GM19324 (cell line): ENCODE measurements around the gene AMOTL1.
"Not testable (repeated sequence)": the region's sequence is repeated elsewhere in the genome, so short reads cannot be mapped to it uniquely, and the experiment has no call there.

Source experiments
- ATAC-seq: cut with Tn5 transposase; IDR thresholded peaks from one replicate; pipeline ENCODE4 v1.9.1; 2021; ENCODE audit warnings: mild to moderate bottlenecking, moderate library complexity; ENCODE audit not compliant: unreplicated experiment, low FRiP score

AMOTL1 gene

GRCh38 chr11:94790197-94790596 is 22.0 kb downstream of the AMOTL1 start:
- ATAC-seq = no peak

DNA sequence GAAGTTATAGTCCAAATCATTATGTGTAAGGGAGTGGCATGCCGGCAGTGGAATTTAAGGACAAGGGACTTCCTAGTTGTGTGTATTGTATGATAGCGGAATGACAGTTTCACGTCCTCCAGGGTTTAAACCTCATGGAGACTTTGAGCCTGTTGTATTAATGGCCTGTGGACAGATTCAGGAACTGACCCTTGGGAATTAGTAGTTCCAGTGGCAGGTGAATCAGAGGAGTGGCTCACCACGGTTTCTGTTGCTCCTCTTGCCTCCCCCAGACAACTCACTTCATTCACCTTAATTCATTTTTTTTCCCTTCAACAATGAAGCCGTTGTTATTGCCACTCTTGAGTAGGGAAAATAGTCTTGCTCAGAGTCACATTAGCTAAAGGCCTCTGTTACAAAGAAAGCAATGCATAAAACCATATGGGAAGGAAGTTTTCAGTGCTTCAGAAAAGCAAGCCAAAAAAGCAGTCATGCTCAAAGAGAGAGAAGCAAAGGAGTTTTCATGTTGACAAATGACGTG is 22.6 kb downstream of the AMOTL1 start:
- no peak for ATAC-seq

DNA sequence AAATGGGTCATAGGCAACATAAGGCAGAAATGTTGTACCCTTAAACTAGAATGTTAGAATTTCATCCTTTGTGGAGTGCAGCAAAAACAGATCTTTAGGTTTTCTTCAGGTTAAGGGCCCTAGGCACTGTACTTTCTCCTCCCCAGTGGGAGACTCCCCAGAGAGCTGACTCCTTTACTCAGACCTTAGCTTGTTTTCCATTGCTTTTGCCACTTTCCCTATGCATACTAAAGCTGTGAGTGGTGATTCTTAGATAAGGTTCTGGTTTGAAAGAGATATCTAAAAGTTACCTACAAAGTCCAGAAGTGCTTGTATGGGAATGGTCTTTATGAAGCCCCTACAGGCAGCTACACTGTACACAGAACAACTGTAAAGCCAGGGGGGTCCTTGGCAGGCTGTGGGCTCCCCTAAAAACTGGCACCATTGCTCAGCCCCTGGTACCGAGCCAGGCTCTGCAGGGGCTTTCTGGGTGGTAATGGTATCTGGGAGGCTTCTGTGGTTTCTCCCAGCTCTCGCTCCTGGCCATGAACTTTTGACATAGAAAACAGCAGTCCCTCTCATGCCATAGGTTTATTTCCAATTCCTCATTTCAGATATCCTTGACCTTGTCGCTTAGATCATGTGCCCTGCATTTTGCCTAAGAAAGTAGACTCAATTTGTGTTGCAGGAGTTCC is 23.2 kb downstream of the AMOTL1 start:
- ATAC-seq = no peak

GRCh38 chr11:94791942-94792341 is 23.8 kb downstream of the AMOTL1 start:
- ATAC-seq = not testable (repeated sequence)

- ATAC-seq = no peak
Measured at GRCh38 chr11:94792451-94792850, 24.3 kb downstream of the AMOTL1 start.

- no peak for ATAC-seq
Measured at GRCh38 chr11:94793002-94793401, 24.8 kb downstream of the AMOTL1 start.

- ATAC-seq = no peak
Measured at GRCh38 chr11:94793822-94794221, 25.7 kb downstream of the AMOTL1 start.

- no peak for ATAC-seq
Measured at GRCh38 chr11:94794287-94795168, 26.4 kb downstream of the AMOTL1 start.

DNA sequence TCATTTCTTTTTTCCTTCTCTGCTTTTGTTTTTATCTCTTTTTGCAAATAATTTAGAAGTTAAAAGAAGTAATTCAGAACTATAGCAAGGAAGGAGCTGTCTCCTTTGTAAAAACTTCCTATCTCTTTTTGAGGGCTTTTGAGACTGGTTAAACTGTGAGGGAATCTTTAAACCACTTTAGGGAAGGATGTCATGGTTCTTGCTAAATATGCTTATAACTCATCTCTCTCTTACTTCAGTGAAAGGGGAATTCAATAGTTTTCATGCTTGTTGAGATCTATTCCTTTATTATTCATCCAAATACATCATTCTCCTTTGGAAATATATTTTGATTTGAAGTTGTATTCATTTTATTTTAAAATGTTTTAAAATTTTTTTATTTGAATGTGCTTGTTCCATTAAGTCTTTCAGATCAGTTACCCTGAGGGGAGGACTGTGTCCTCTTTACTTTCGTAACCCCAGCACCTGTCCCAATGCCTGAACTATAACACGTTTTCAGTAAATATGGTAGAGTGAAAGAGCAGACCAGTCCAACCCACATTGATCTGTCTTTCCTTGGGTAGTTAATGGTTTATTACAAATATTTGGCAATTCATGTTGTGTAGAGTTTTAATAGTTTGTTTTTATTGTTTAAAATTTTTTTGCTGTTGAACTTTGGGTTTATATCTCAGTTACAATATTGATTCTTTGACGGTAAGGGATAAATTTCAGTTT is 27.5 kb downstream of the AMOTL1 start:
- no peak for ATAC-seq

DNA sequence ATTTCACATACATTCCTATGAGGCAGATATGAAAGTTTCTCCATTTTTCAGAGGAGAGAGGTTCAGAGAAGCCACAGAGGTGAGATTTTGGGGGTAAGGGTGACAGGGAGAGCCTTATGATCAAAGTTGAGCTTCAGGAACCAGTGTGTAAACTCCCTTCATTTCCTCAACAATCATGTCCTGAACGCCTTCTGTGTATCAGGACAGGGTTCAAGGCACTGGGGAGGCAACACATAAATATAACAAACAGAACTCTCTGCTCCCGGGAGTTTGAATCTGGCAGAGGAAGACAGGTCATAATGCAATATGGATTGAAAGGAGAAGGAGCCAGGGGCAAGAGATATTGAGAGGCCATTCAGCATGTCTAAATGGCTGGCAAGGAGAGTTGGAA is 28.0 kb downstream of the AMOTL1 start:
- no peak for ATAC-seq

- ATAC-seq = no peak
Measured at GRCh38 chr11:94796863-94797262, 28.7 kb downstream of the AMOTL1 start.

- ATAC-seq = no peak
Measured at GRCh38 chr11:94799726-94800125, 31.6 kb downstream of the AMOTL1 start.

- ATAC-seq = no peak
Measured at GRCh38 chr11:94800414-94800813, 32.3 kb downstream of the AMOTL1 start.

DNA sequence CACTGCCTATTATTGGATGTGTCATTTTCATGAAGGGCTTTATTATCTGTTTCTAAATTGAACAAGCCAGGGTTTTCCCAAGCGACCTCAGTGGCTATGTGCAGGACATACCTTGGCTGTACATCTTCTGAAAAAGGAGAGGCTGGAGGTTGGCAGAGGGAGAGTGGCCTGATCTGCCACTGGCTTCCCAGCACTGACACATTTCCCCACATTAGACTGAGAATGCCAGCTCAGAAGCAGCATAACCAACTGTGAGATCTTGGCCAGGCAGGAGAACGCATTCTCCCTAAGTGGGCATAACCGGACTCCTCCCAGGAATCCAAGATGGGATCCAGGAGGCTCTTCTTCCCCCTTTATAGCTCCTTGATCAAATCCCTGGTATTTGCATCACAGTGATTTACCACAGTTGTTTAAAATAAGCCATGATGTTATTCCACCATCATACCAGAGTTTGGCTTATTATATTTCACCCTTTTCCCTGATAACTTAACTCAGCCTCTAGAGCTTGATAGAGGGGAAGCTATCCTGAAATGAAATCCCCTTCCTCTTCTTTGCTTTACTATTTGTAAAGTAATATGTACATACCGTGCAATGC is 33.8 kb downstream of the AMOTL1 start:
- no peak for ATAC-seq

DNA sequence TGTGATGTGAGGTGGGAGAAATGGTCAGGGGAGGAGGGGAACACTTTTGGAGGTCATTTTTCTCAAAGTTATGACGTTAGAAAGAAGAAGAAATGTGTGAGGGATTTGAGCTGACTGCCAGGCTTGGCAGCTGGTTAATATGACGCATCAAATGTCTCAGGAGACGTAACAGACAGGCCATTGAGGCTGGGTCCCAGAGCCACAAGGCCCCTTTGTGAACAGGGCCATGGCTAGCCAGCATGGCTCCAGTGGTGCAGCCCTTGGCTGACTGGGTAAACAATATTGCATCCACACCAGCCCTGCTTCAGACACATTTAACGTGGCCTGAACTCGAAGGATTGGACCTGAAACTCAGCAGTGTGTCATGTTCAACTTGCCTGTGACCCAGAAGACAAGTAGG is 34.3 kb downstream of the AMOTL1 start:
- no peak for ATAC-seq

DNA sequence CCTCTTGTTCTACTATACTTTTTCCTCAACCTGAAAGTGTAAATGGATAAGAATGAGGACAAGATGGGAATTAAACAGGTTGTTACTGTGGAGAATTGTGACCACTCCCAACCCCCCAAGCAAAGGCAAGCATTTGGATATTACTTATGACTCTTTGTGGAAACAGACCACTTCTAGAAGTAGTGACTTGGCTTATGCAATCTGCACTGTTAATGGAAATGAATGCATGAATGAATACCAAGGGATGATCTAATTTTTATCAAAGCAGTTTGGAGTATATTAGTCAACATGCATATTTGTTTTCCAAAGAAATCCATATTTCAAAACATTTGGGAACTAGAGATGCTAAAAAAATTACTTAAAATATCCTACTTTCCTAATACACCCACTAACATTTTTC is 35.3 kb downstream of the AMOTL1 start:
- no peak for ATAC-seq

GRCh38 chr11:94804874-94805273 is 36.7 kb downstream of the AMOTL1 start:
- ATAC-seq = no peak

DNA sequence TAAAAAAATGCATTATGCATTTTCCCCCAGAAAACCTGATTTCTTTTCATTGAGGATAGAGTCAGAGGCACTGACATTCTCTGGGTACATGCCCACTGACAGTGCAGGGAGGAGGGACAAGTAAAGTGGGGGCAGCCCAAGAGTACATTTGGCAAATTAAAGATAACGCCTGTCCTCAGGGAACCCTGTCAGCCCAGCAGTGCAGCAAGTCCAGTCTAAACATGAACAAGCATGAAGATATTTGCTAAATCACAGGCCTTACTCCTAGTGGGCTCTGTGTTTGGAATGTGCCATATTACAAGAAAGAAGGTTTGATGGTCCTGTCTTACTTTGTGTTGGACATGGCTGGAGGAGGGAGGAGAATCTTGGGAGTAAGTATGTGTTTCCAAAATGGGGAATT is 37.9 kb downstream of the AMOTL1 start:
- no peak for ATAC-seq

DNA sequence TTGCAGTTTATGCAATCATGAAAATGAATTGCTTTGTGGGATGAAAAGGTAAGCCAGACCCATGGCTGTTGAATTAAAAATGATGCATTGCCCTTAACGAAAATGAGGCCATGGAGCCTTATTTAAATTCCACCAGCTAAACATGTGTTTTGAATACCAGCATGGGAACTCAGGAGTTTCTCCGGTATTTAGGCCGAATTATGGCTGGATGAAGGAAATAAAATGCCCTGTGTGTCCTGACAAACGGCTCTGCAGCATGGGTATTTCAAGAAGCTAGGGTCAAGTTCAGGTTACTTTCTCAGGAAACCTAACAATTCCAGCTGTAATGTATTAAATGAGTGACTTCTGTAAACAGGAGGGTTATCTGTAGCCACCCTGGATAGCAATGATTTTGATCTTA is 38.3 kb downstream of the AMOTL1 start:
- no peak for ATAC-seq

DNA sequence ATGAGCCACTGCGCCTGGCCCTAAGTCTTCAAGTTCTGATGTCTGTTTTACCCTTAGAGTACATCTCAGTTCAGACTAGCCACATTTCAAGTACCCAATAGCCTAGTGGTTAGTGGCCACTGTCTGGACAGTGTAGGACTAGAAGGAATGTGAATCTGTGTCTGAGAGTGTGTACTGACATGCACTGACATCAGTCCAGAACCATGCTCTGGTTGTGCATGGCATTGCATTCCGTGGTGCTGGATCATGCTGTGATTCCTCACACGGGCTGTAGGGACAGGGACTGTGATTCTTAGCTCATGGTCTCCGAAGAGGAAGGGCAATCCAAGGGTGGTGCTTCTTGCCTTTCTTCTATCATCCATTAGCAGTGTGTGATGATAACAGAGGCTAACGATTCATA is 41.1 kb downstream of the AMOTL1 start:
- ATAC-seq = no peak
